MCF 10A (cell line): ENCODE results near the gene HTR6. TPM values are rescaled to one million over a fixed set of nuclear protein-coding genes. Genes with fewer than 3 reads are reported as not detected.

ENCODE experiments used
- BruUV-seq: library from RNA; stranded (reverse); fragments of 400-500 nt; replicated peaks from 2 replicates; lab custom pipeline; 2021; lab: Mats Ljungman, UMichigan
- CTCF ChIA-PET: fragments of 300-600 bp; sonication (Branson Sonifier 250); formaldehyde crosslinking; extraction: SDS; loops from one replicate; lab custom pipeline; 2021; ENCODE audit warnings: antibody characterized with exemption, inconsistent platforms; lab: Yijun Ruan, JAX
- POLR2A ChIA-PET: fragments of 300-600, 350-650 bp; sonication (Branson Sonifier 250); formaldehyde crosslinking; extraction: SDS; loops from one replicate; lab custom pipeline; 2020; ENCODE audit warnings: antibody characterized with exemption, inconsistent platforms; lab: Yijun Ruan, JAX
- DNase-seq: peaks from one replicate; pipeline ENCODE4 v3.0.0-alpha.2; 2018; ENCODE audit not compliant: unreplicated experiment
- H3K27ac Mint-ChIP-seq: one replicate; pipeline ENCODE4 v1.8.0; 2022; ENCODE audit warnings: mild to moderate bottlenecking, low read depth, mixed read lengths; ENCODE audit not compliant: unreplicated experiment
- H3K27me3 Mint-ChIP-seq: one replicate; pipeline ENCODE4 v1.8.0; 2022; ENCODE audit warnings: mixed read lengths; ENCODE audit not compliant: insufficient read depth, unreplicated experiment
- H3K36me3 Mint-ChIP-seq: one replicate; pipeline ENCODE4 v1.8.0; 2022; ENCODE audit warnings: mild to moderate bottlenecking, moderate library complexity, mixed read lengths; ENCODE audit not compliant: insufficient read depth, unreplicated experiment
- H3K4me1 Mint-ChIP-seq: one replicate; pipeline ENCODE4 v1.8.0; 2022; ENCODE audit warnings: mixed read lengths; ENCODE audit not compliant: insufficient read depth, unreplicated experiment
- H3K4me3 Mint-ChIP-seq: one replicate; pipeline ENCODE4 v1.8.0; 2022; ENCODE audit warnings: mild to moderate bottlenecking, moderate library complexity, mixed read lengths; ENCODE audit not compliant: unreplicated experiment
- H3K9me3 Mint-ChIP-seq: one replicate; pipeline ENCODE4 v1.8.0; 2022; ENCODE audit warnings: mixed read lengths; ENCODE audit not compliant: unreplicated experiment
- CTCF ChIP-seq: fragments of 200-600 bp; IDR thresholded peaks from one replicate; pipeline ENCODE4 v1.8.0; 2022; ENCODE audit warnings: antibody characterized with exemption, mild to moderate bottlenecking; ENCODE audit not compliant: unreplicated experiment
- intact Hi-C: fragments of 100-400 bp; cut with micrococcal nuclease; formaldehyde crosslinking; loops from 2 replicates; pipeline ENCODE4 v1.14.1; 2022
- total RNA-seq: library from RNA; stranded (reverse); gene quantifications from 2 replicates; pipeline ENCODE4 v1.2.3, GENCODE V29; 2022

HTR6 gene
- total RNA-seq, 1 experiment from 2014 or later = not detected

DNA sequence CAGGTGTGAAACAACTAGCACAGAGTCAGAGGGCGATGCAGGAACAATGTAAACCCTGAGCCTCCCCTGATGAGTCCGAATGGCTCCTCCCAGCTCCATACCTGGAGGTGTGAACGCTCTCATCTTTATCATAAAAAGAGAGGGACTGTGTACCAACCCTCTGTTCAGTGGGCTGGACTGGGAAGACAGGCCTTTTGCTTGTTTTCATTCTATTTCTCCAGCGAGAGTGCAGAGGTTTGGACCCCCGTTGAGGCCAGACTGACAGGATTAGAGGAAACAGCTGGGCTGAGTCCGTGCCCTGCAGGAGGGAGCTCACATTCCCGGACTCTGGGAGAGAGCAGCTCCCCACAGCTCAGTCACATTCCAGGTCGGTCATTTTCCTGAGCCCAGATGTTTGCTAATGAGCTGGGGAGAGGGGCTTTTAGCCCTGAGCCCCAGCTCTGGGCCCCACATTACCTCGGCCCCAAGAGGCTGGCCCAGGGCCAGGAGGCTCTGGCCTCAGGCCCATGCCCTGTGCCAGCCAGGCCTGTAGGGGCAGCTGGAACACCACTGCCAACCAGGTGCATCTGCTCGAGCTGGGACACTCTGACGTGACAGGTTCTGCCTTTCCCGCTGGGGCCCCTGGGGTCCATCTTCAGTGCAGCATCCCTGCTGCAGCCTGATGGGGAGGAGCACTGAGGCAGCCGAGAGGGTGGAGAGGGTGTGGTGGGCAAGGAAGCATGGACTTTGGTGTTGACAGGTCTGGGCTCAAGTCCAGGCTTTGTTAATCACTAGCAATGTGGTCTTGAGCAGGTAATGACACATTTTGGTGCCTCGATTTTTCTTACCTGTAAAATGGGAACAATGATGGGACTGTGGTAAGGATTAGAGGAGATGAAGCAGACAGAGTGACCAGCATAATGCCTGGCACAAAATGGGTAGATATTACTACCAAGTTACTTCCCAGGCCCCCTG is 24.0 kb upstream of the HTR6 start:
- Mint-ChIP-seq H3K27me3 (no peaks in the 10 kb centered on the region), H3K4me3 (peak overlapping the region; percentile 48), H3K9me3 (no peaks in the 10 kb centered on the region), H3K36me3 (peaks cover 7% of the 10 kb centered on the region), H3K4me1 (peaks cover 31% of the 10 kb centered on the region), H3K27ac (peak overlapping the region; percentile 75)
- TSS peak; percentile 48 for BruUV-seq
- ChIA-PET CTCF (interaction anchor here (0.6 to 1.8 kb wide), 13 partner anchors 11 to 1317 kb away, joined by 3 to 10 read pairs (median 4); no protein-coding TSS in a partner anchor), POLR2A (interaction anchor here (0.5 to 8.3 kb wide), 27 partner anchors 10 to 453 kb away, joined by 3 to 101 read pairs (median 4); partner anchors contain the start of genes AKR7A2, CAPZB, SLC66A1 and UBR4)
- peak; percentile 80 for DNase-seq
- peak; percentile 10 for TF ChIP-seq CTCF
- intact Hi-C loops = no loop called here

GRCh38 chr1:19643121-19643520 is 21.6 kb upstream of the HTR6 start:
- BruUV-seq = no TSS peak
- intact Hi-C loops = loop anchor here (2.0 kb wide), 2 partner anchors 46 to 158 kb away; partner anchors contain the start of gene CAPZB
- Mint-ChIP-seq H3K4me1 (peaks cover 51% of the 10 kb centered on the region), H3K27me3 (no peaks in the 10 kb centered on the region), H3K4me3 (peak overlapping the region; percentile 92), H3K27ac (peak overlapping the region; percentile 76), H3K36me3 (peaks cover 14% of the 10 kb centered on the region), H3K9me3 (no peaks in the 10 kb centered on the region)
- DNase-seq = peak; percentile 89
- ChIA-PET CTCF (interaction anchor here (0.6 to 1.8 kb wide), 10 partner anchors 16 to 699 kb away, joined by 3 to 8 read pairs (median 4); no protein-coding TSS in a partner anchor), POLR2A (interaction anchor here (0.6 to 8.3 kb wide), 18 partner anchors 9 to 435 kb away, joined by 3 to 101 read pairs (median 4); partner anchors contain the start of genes AKR7A2, CAPZB and SLC66A1)
- no peak for TF ChIP-seq CTCF

GRCh38 chr1:19643602-19644394 is 20.9 kb upstream of the HTR6 start, which contains the start of gene NBL1:
NBL1 (plus strand) TSS chr1:19644311; CDS start chr1:19655031, 10,720 bp downstream.
- intact Hi-C loops = loop anchor here (2.0 kb wide), 2 partner anchors 47 to 159 kb away; partner anchors contain the start of gene CAPZB
- ChIA-PET CTCF (interaction anchor here (1.0 to 1.8 kb wide), 6 partner anchors 18 to 700 kb away, joined by 3 to 8 read pairs (median 5); no protein-coding TSS in a partner anchor), POLR2A (interaction anchor here (0.7 to 8.3 kb wide), 16 partner anchors 8 to 393 kb away, joined by 3 to 101 read pairs (median 6); partner anchors contain the start of genes AKR7A2, CAPZB and SLC66A1)
- Mint-ChIP-seq H3K4me1 (peaks cover 54% of the 10 kb centered on the region), H3K27me3 (no peaks in the 10 kb centered on the region), H3K36me3 (peaks cover 14% of the 10 kb centered on the region), H3K9me3 (no peaks in the 10 kb centered on the region), H3K27ac (peak within 1 kb of the TSS; percentile 91), H3K4me3 (peak within 1 kb of the TSS; percentile 92)
- BruUV-seq = TSS peak; percentile 40
- no peak for TF ChIP-seq CTCF
- DNase-seq = peak; percentile 55
